ENCODE results near the gene NADSYN1.

DNA sequence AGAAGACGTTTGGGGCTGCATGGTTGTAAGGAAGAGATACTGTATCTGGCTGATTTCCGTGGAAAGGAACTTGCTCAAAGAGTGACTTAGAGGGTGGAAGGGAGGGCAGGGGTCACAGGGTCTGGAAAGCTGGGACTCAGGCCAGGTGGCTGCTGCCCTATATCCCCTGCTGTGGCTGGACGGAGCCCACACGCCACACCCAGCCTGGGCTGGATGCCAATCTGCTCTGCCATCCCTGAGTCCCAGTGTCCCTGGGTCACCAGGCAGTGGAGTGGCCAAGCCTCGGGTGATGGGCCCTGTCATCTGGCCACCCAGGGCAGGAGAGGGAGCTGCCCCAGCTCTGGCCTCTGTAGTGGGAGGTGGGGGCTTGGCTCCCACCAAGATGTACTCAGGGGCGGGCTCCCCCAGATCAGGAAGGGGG, 47.6 kb downstream of the NADSYN1 start:
- TF ChIP-seq CTCF (IDR thresholded peaks at IDR 0.05; ENCODE audit: low read length) (no peak), EZH2 (IDR thresholded peaks at IDR 0.05; ENCODE audit: borderline replicate concordance, low read length) (no peak)
